NCI-H2029 treated with DMSO at 0.1 percent for 48 hours (cell line): Measurements from ENCODE around the gene MINDY4.

Experiments
- DNase-seq: peaks from one replicate; lab custom pipeline; 2025; lab: John Stamatoyannopoulos, UW

The MINDY4 gene

DNA sequence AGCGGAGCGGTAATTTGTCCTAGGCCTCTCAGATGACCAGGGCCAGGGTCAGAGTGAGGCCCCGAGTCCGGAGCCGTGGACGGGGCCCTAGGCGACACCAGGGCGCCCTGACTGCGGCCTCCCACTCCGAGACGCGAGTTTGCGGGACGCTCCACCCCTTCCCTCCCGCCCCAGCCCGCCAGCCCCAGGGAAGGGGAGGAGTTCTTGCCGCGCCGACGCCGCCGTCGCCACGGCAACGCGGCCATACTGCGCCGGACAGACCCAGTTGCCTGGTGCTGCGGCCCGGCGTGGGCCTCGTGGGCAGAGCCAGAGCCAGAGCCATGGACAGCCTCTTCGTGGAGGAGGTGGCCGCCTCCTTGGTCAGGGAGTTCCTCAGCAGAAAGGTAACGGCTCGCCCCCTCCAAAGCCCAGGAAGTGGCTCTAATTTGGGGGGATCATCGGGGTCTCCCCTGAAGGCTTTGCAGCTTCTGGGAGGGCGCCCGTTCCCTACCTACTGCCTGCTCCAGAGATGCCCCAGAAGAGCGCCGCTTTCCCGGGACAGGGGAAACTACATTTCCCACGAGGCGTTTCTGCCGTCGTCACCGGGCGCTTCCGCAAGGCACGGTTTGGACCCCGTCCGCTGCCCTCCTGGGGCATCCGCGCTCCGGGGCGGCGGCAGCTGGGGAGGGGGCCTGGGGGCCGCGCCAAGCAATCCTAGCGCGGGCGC lies at the start of gene MINDY4:
MINDY4 (plus strand) TSS at position 244 of the 706 bp plus-strand sequence; CDS start at position 321, 77 bp downstream.
- DNase-seq = peak; percentile 2

DNA sequence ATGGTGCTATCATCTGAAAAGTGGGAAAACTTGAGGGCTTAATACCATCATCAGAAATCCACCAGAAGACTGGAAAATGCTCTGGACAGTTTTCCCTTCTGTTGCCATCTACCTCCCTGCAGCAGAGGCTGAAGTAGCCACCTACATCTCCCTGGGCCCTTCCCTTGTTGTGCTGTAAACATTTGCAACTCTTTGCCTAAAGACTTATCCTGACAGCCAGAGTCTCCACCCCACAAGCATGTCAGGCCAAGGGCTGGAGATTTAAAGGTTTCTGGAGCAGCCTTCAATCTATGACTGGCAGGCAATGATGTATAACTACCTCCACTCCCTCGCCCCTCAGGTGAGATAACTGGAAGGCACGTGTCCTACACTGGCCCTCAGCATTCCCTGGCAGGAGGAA lies 49.0 kb upstream of the MINDY4 start:
- DNase-seq = no peak

DNA sequence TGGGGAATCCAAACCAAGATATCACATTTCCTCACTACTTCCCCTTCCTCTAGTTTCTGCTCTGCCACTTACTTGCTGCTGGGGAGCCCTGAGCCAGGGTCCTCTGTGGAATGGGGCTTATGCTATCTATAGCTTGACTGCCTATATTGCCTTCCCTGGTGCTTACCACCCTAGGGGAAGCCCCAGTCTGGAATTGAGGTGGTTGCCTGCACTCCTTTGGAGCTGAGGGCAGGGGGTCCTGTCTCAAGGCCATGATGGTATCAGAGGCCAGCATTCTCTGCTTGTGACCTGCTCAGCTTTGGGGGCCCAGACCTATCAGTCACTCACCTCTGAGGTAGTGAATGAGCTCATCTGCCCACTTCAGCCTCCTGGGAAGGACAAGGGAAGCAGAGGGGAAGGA lies 48.5 kb upstream of the MINDY4 start:
- no peak for DNase-seq

DNA sequence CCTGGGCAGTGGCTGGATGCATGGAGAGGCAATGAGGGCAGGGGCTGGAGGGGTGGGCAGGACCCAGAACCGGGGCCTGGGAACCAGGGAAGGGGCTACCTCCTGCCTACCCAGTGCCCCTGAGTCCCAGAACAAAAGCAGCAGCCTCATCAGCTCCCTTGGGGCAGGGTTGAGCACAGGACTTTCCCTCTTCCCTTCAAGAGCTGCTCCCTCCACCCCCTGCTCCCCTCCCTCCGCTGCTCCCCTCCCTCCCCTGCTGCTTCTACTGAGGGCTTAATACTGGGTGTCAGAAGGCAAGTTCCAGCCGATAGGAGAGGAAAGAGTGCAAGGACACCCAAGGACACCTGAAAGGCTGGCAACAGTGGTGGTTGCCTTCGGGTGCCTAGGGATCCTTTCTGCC lies 47.4 kb upstream of the MINDY4 start:
- no peak for DNase-seq

DNA sequence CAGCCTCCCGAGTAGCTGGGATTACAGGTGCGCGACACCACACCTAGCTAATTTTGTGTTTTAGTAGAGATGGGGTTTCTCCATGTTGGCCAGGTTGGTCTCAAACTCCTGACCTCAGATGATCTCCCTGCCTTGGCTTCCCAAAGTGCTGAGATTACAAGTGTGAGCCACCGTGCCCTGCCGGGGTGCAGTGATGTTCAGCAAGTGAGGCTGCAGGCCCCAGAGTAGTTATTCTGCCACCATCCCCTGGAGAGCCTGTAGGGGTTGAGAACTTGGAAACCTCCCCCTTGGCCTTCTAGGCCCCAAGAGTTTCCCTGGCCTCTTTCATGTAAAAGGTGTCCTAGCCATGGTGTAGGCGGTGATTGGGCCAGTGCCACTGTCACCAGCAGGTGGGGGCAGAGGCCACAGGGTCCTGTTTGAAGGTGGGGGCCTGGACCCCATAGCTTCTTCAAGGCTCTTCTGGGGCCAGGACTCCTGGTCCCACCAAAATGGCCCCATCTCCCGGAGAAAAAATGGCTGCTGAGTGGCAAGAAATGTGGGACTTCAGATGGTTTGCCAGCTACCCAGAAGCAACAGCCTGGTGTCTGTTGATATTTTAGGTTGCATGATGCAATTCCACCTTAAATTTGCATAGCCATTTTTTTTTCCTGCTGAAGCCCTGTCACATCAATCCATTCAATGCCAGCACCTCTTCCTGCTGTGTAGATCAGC lies 44.8 kb upstream of the MINDY4 start:
- DNase-seq = no peak

DNA sequence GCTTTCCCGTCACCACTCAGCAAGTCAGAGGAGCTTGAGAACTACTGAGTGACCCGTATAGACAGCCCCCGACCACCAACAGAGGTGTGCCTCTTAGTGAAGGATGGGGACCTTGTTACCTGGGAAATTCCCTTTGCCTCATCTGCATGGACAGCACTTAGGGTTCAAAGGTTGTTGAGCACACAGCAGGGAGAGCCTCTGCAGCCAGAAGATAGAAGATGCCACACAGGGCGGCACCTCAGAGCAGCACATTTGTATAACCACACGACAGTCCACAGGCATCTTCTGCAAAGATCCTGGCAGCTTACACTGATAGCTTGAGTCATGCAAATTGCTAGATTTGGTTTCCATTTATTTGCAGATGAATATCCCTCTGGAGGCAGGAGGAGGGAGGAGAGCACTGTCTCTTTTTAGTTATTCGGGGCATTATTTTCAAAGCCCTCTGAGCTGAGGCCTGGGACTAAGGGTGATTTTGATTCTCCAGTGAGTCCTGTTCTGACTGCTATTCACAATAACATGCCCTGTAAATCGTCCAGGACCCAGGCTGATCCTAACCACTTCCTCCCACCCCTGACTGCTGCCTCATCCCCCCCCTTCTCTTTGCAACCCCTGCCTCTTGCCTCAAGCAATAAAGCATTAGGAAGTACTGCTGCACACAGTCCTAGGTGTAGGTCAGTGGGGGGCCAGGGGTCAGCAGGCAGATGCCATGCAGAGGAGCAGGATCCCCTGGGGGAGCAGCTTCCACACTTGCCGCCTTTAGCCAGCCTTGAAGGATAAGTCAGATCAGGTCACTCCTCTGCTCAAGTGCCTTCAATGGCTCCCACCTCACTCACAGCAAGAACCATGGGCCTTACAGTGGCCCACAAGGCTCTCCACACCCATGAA lies 43.9 kb upstream of the MINDY4 start:
- no peak for DNase-seq

DNA sequence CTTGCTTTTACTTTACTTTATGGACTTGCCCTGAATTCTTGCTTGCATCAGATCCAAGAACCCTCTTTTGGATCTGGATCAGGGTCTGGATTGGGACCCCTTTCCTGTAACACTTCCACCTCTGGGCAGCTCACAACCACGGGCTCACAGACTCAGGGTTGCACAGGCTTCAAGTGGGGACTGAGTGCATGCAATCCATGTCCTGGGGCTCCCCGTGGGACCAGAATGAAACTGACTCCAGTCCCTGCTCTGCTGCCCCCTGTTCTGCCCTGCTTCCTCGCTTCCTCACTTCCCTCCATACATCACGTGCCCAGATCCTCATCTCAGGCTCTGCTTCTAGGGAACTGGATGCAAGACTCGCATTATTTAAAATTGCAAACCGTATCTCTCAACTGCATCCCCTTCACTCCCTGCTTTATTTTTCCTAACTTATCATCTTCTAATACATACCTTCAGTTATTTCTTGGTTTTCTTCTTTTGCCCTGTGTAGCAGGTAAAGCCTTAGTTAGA lies 42.6 kb upstream of the MINDY4 start:
- DNase-seq = no peak

DNA sequence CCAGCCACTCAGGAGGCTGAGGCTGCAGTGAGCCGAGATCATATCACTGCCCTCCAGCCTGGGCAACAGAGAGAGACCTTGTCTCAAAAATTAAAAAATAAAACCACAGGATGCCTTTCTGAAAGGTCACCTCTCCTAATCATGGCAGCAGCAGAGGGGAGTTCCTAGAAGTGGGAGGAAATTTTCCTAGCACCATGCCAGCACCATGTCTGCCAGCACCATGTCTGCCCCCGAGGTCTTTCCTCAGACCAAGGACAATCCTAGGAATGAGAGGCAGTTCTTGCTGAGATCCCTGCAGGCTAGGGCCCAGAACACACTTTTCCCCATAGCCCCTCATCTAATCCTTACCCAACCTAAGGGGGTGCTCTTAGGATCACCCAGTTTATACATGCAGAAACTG lies 41.6 kb upstream of the MINDY4 start:
- no peak for DNase-seq

DNA sequence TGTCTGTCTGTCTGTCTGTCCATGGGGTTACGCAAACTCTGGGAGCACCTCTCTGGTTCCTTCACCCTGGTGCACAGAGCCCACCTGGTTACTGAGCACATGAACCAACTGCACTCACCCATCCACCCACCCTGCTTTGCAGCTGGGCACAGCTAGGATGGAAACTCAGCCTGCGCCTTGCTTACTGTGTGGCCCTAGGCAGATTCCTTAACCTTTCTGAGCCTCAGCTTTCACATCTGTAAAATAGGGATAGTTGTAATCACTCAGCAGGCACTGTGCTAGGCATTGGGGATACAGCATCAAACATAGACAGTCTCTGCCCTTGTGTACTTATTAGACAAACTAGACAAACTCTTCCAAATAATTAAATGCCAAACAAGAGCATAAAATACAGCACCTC lies 41.1 kb upstream of the MINDY4 start:
- DNase-seq = no peak

DNA sequence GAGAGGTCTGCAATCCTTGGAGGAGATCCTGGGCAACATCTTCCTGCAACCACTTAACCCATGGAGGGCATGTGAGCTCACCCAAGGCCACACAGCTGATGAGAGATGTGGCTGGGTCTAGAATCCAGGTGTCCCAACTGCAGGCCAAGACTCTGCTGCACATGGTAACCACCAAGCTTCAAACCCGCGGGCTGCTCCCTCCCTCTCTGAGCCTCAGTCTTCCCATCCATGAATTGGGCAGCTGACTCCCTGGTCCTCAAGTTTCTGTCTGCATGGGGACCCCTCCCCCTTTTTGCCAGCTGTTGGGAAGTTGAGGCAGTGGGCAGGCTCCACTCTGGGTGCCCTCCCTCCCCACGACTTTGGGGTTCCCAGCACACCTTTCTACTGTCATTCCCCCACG lies 40.2 kb upstream of the MINDY4 start:
- no peak for DNase-seq

DNA sequence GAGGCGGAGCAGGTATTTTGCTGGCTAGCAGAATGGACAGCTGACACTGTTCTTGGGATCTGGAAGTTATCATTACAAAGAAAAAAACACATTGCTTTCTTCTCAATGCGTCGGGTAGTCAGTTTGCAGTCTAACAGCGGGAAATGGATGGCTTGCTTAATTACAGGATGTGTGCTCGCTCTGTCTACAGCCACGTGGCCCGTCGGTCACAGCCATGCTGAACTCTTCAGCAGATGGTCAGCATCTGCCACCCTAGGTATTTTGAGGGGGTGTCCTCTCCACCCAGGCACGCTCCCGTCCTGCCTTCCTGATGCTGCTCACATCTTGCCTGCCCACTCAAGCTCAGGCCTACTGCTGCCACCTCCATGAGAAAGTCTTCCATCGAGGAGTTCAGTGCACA lies 39.6 kb upstream of the MINDY4 start:
- no peak for DNase-seq

DNA sequence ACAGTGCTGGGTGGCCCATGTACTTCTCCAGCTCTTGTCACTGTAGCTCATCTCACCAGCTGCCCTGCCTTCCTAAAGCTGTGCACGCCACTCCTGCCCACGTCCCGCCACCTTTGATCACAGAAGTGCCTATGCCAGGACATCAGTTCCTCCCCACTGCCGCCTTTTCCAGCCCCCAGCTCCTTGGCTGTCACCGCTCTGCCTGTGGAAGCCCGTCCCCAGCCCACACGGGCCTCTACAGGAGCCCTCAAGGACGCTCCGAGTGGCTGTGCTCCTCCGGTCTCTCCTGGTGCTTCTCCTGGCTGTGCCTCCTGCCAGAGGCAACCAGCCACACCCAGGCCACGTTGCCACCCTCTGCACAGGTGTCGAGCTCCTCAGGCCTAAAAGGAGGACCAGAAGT lies 38.6 kb upstream of the MINDY4 start:
- DNase-seq = no peak

DNA sequence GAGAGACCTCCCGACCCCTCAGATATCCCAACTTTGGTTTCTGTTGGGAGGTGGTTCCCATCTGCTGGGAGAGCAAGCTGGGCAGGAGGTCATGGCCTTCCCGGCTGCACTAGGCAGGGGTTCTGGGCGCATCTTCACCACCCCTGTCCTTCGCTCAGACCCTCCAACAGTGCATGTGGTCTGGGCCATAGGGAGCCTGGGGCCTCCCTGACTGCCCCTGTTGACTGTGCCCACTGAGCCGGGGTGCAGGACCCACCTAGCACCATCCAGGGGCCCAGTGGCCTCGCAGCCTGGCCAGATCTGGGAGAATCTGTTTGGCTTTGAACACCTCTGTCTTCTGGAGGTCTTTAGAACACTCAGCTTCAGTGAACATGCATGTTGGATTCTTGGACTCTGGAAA lies 38.0 kb upstream of the MINDY4 start:
- DNase-seq = no peak

DNA sequence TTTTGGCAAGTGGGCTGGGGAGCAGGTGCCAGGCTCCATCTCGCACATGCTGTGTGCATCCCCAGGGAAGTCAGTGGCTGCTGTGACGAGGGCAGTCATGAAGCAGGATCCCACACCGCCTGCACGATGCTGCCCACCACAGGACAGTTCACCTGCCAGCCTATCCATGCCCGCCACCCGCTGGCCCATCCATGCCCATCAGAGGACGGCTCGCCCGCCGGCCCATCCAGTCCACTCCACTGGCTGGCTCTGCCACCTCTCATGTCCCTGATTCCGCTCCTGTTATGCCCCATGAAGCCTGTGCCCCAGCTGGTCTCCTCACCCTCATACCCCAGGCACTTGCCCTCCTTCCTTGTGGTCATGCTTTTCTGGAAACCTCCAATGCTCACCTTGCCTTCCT lies 37.5 kb upstream of the MINDY4 start:
- no peak for DNase-seq

DNA sequence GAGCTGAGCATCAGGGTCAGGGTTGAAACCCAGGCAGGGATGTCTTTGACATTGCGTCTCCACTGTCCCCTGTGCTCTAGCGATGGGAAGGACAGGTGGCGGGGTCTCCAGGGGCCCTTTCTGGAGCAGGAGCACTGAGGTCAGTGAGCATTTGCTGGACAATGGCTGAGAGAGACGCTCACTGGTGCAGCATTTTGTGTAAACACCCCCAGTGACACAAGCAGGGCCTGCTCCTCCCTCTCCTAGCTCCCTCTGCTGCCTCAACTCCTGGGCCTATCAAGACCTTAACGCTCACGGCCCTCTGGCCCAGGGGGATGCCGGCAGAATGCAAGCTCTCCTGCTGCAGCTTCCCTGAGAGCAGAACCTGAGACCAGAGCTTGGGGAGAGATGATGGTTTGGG lies 36.7 kb upstream of the MINDY4 start:
- no peak for DNase-seq

DNA sequence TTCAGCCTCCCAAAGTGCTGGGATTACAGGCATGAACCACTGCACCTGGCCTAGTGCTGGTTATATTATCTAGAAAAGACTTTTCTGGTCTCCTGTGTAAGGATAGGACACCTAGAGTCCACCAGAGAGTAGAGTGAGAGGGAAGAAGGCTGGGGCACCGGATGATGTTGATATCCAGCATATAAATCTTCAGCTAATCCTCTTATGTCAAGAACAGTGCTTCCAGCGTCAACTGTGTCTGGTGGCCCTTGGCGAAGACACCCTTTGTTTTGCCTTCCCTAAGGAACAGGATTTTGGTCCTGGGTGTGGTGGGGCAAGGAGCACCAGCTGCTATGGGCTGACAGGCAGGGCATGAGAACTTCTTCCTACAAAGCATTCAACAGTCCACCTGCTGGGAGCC lies 35.6 kb upstream of the MINDY4 start:
- no peak for DNase-seq

DNA sequence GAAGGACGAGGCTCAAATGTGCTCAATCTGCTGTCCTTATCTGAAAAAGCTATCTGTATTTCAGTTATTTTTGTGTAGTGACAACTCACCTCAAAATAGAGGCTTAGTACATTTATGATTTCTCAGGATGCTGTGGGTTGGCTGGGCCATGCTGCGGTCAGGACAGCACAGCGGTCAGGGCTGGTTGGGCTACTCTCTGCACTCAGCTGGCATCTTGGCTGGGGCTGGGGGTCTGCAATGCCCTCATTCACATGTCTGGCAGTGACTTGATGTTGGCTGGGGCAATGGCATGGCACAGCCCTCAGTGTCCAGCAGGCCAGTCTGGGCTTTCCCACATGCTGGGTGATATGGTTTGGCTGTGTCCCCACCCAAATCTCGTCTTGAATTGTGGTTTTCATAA lies 34.9 kb upstream of the MINDY4 start:
- no peak for DNase-seq

DNA sequence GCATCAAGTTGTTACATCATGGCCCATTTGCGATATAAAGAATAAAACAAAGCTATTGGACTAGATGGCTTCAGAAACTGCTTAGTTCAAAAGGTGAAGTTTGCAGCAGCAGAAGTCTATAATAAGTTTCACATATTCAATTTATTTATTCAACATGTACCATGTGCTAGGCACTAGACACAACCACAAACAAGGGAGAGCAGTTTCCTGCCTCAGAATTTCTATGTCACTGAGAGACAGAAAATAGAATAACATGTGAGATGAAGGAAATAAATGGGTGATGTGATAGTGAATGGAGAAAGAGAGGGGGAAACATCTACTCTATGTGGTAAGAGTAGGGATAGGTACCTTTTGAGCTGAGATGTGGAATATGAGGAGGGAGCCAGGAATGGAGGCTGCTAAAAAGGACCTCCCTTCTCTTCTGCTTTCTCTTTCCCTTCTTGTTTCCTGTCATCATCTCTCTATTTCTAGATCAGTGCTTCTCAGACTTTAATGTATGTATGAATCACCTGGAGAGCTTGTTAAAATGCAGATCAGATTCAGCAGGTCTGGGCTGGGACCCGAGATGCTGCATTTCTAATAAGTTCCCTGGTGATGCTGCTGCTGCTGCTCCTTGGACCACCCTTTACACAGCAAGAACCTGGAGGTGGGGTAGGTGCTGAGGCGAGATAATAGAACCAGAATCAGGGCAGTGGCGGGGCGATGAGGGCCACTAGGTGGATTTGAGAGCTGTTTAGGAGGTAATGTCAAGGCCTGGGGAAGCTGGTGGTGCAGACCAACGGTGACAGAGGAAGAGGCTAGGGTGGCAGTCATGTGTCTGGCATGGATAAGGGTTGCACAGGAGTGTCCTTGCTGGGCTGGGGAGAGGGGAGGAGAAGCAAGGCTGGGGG lies 32.9 kb upstream of the MINDY4 start:
- no peak for DNase-seq

DNA sequence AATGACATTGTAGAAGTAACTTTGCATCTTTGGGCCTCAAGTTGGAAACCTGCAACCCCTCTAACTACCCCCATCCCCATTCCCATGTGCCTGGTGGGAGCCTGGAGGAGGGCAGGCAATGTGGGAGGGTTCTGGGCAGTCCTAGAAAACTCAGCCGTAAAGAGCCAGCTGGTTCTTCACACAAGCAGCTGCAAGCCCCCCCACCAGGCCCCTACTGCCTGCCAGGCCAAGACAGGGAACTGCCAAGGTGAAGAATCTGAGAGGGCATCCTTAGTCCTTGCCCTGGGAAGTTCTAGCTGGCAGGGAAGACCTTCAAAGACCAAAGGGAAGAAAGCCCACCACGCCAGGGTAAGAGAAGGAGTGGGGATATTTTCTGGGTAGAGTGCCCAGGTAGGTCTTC lies 31.5 kb upstream of the MINDY4 start:
- no peak for DNase-seq

DNA sequence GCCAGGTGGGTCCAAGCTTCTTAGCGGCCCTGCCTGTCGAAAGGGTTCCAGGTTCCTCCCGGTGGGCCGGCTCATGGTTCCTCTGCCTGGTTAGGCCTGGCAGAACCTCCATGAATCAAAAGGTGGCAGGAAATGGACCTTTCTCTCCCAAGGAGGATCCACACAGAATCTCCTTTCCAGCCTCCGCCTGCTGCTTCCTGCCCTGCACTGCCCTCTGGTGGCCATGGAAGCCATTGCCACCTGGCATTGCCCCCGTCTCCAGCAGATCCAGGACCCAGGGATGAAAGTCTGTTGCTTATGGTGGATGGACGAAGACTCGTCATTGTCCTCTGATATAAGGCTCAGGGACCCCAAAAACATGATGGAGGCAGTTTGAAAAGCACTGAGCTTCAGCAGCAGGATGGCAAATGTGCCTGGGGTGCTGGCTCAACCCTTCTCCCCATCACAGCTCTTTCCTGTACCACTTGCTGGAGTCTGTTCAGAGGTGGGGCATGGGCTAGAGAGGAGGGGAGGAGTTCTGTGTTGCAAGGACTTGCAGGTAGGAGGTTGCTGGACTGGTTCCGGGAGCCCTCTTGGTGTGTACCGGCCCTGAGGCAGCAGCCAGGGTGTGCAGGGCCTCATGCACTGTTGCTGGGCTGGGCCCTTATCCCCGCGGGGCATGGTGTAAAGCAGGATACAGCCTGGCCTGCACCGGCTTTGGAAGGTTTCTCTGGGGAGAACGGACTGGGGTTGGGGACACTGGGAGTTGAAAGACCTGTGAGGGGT lies 30.6 kb upstream of the MINDY4 start:
- peak; percentile 28 for DNase-seq

DNA sequence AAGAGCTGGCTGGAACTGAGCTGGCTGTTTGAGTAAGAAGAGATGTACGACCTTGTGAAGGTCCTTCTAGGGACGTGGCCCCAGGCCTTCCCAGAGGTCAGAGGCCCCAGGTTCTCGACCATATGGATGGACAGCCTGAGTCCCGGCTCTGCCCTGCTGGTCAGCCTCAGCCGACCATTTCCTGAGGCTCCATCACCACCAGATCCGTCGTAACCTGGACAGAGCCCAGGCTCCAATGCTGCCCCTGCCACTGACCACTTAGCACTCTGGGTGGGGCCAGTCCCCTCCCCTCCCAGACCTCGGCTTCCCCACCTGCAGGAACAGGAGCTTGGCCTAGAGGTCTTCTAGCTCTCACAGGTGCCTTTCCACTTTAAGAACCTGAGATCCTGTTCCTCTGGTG lies 29.9 kb upstream of the MINDY4 start:
- no peak for DNase-seq
